Activated CD4-positive, alpha-beta memory T cell treated with anti-CD3 and anti-CD28 coated beads, Interleukin-2, amount 10 ng/mL, durations not matched to agents 7 days and 5 days (primary cell): ENCODE measurements around the gene BCL2L13. TPM values are rescaled to one million over a fixed set of nuclear protein-coding genes. Genes with fewer than 3 reads are reported as not detected.
A peak's percentile ranks its signal among the peaks of the same experiment; 100 is the strongest.
"Not testable (repeated sequence)": the region's sequence is repeated elsewhere in the genome, so short reads cannot be mapped to it uniquely, and the experiment has no call there.

Experiments
- CTCF ChIA-PET: fragments of 350-600 bp; sonication (Branson Sonifier 250); formaldehyde crosslinking; loops from one replicate; lab custom pipeline; 2021; ENCODE audit warnings: antibody characterized with exemption, inconsistent platforms; lab: Charles Lee
- POLR2A ChIA-PET: fragments of 350-600 bp; sonication (Branson Sonifier 250); formaldehyde crosslinking; loops from one replicate; lab custom pipeline; 2021; ENCODE audit warnings: antibody characterized with exemption; lab: Charles Lee
- DNase-seq: peaks from one replicate; pipeline ENCODE4 v3.0.0-alpha.2; 2020
- H3K27ac Mint-ChIP-seq: one replicate; pipeline ENCODE4 v1.8.0; 2021; ENCODE audit warnings: mild to moderate bottlenecking, mixed read lengths
- H3K27me3 Mint-ChIP-seq: one replicate; pipeline ENCODE4 v1.8.0; 2021; ENCODE audit warnings: mixed read lengths
- H3K36me3 Mint-ChIP-seq: one replicate; pipeline ENCODE4 v1.8.0; 2021; ENCODE audit warnings: low read depth, mixed read lengths
- H3K4me1 Mint-ChIP-seq: one replicate; pipeline ENCODE4 v1.8.0; 2021; ENCODE audit warnings: mixed read lengths
- H3K4me3 Mint-ChIP-seq: one replicate; pipeline ENCODE4 v1.8.0; 2021; ENCODE audit warnings: mild to moderate bottlenecking, mixed read lengths
- H3K9me3 Mint-ChIP-seq: one replicate; pipeline ENCODE4 v1.8.0; 2021; ENCODE audit warnings: mixed read lengths
- total RNA-seq, 2 experiments: library from RNA; stranded (reverse); gene quantifications; one replicate each; pipeline ENCODE4 v1.2.3, GENCODE V29; 2021

The BCL2L13 gene
- total RNA-seq, 2 experiments from 2014 or later = 29.4 to 30.4 TPM

DNA sequence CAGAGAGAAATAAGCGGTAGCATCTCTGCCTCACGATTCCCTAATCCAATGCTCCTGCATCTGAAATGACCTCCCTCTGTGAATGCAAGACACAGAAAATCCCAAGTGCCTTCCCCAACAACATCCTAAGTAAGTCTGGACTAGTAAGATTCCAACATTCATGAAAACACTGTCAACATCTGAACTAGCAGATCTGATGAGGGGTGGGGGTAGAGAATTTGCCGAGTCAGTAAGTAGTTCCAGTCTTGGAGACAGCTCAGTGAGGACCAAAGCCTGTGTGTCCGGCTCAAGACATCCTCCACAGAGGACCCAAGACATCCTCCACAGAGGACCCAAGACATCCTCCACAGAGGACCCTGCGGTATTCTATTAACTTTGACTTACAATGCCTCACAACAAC lies 126.3 kb downstream of the BCL2L13 start:
- not testable (repeated sequence) for H3K36me3 Mint-ChIP-seq, DNase-seq, H3K4me3 Mint-ChIP-seq, H3K27ac Mint-ChIP-seq, H3K9me3 Mint-ChIP-seq
- POLR2A ChIA-PET = interaction anchor here (1.2 kb wide), 1 partner anchor 9 kb away, joined by 4 read pairs; no protein-coding TSS in a partner anchor
- CTCF ChIA-PET = interaction anchor here (2.0 to 6.8 kb wide), 2 partner anchors 21 to 311 kb away, joined by 7 to 32 read pairs; no protein-coding TSS in a partner anchor
- H3K4me1 Mint-ChIP-seq = peaks cover 15% of the 10 kb centered on the region
- peaks cover 33% of the 10 kb centered on the region for H3K27me3 Mint-ChIP-seq

- Mint-ChIP-seq H3K27me3 (peaks cover 41% of the 10 kb centered on the region), H3K9me3 (no peaks in the 10 kb centered on the region), H3K27ac (peak overlapping the region; percentile 7), H3K4me1 (peaks cover 19% of the 10 kb centered on the region), H3K4me3 (peak overlapping the region; percentile 8), H3K36me3 (no peaks in the 10 kb centered on the region)
- peak; percentile 74 for DNase-seq
- ChIA-PET POLR2A (interaction anchor here (1.2 to 2.4 kb wide), 5 partner anchors 10 to 311 kb away, joined by 3 to 7 read pairs (median 6); partner anchors contain the start of genes BCL2L13 and PEX26), CTCF (interaction anchor here (1.0 to 6.8 kb wide), 4 partner anchors 15 to 26 kb away, joined by 3 to 32 read pairs (median 4); no protein-coding TSS in a partner anchor)
Observed at GRCh38 chr22:17767233-17768065, 128.9 kb downstream of the BCL2L13 start.

GRCh38 chr22:17769013-17769715 lies 130.6 kb downstream of the BCL2L13 start:
- peaks cover 31% of the 10 kb centered on the region for H3K4me1 Mint-ChIP-seq
- POLR2A ChIA-PET = interaction anchor here (1.1 to 2.4 kb wide), 2 partner anchors 8 to 10 kb away, joined by 3 to 7 read pairs; no protein-coding TSS in a partner anchor
- no peaks in the 10 kb centered on the region for H3K36me3 Mint-ChIP-seq
- no peak overlapping the region for H3K4me3 Mint-ChIP-seq
- H3K27me3 Mint-ChIP-seq = peaks cover 50% of the 10 kb centered on the region
- no peak for DNase-seq
- CTCF ChIA-PET = interaction anchor here (1.4 to 6.8 kb wide), 2 partner anchors 17 to 27 kb away, joined by 4 to 32 read pairs; no protein-coding TSS in a partner anchor
- H3K9me3 Mint-ChIP-seq = no peaks in the 10 kb centered on the region
- H3K27ac Mint-ChIP-seq = no peak overlapping the region

DNA sequence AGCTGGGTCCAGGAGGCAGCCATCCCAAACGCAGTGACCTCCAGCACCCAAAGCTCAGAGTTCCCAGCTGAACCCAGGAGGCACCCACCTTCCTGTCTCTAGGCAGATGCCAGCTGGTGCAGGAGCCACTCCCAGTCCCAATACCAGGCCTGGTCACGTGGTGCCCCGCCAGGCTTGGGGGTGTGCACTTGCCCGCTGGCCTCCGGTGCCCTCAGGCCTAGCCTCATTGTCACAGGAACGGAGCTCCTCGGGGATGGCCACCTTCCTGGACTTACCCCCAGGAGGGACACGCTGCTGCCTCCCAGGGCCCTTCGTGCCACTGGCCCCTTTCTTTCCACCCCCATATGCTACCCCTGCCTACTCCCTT lies 131.1 kb downstream of the BCL2L13 start:
- peaks cover 44% of the 10 kb centered on the region for H3K27me3 Mint-ChIP-seq
- H3K4me1 Mint-ChIP-seq = peaks cover 29% of the 10 kb centered on the region
- ChIA-PET CTCF (interaction anchor here (1.4 to 6.8 kb wide), 2 partner anchors 16 to 28 kb away, joined by 4 to 32 read pairs; no protein-coding TSS in a partner anchor), POLR2A (interaction anchor here (0.9 to 1.1 kb wide), 2 partner anchors 10 to 15 kb away, joined by 3 read pairs; no protein-coding TSS in a partner anchor)
- no peaks in the 10 kb centered on the region for H3K36me3 Mint-ChIP-seq
- DNase-seq = no peak
- H3K9me3 Mint-ChIP-seq = no peaks in the 10 kb centered on the region
- no peak overlapping the region for H3K27ac Mint-ChIP-seq
- H3K4me3 Mint-ChIP-seq = no peak overlapping the region

- Mint-ChIP-seq H3K36me3 (no peaks in the 10 kb centered on the region), H3K27me3 (peaks cover 42% of the 10 kb centered on the region), H3K4me1 (peaks cover 34% of the 10 kb centered on the region), H3K9me3 (no peaks in the 10 kb centered on the region), H3K27ac (no peak overlapping the region), H3K4me3 (no peak overlapping the region)
- ChIA-PET CTCF (interaction anchor here (1.4 to 6.8 kb wide), 2 partner anchors 15 to 29 kb away, joined by 4 to 32 read pairs; no protein-coding TSS in a partner anchor), POLR2A (interaction anchor here (0.9 to 1.1 kb wide), 2 partner anchors 9 to 14 kb away, joined by 3 read pairs; no protein-coding TSS in a partner anchor)
- DNase-seq = no peak
Observed at GRCh38 chr22:17770180-17771077, 131.9 kb downstream of the BCL2L13 start.

GRCh38 chr22:17772249-17772957 lies 133.8 kb downstream of the BCL2L13 start:
- CTCF ChIA-PET = interaction anchor here (0.9 to 4.6 kb wide), 3 partner anchors 13 to 304 kb away, joined by 3 to 29 read pairs (median 8); no protein-coding TSS in a partner anchor

DNA sequence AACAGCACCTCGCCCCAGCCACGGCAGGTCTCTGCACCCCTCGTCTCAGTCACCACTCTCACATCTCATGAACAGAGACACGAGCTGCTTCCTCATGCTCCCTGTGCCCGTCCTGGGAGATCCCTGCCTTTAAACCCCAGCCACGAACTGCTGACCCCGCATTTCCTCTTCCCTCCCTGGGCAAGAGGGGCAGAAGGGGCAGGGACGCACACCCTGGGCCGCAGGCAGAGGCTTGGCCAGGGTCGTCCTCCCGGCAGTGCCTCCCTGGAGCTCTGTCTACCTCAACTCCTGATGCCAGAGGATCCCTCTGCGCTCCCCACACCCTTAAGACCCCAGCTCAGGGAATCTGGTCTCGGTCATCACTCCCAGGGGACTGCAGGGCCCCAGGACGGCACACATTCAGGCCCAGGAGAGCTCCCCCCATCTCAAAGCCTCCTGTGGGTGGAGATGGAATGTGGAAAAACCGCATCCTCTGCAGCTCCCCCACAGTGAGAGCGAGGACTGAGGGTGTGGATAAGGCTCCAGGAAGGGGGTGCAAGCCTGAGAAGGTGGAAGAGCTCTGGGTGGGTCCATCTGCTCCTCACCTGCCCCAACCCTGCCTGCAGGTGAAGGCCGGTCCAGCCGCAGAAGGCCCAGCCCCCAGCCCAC lies 134.5 kb downstream of the BCL2L13 start:
- H3K27me3 Mint-ChIP-seq = peaks cover 33% of the 10 kb centered on the region
- H3K27ac Mint-ChIP-seq = no peak overlapping the region
- peak overlapping the region; percentile 79 for H3K4me3 Mint-ChIP-seq
- H3K36me3 Mint-ChIP-seq = peaks cover 4% of the 10 kb centered on the region
- H3K9me3 Mint-ChIP-seq = no peaks in the 10 kb centered on the region
- ChIA-PET CTCF (interaction anchor here (0.9 to 4.6 kb wide), 5 partner anchors 12 to 303 kb away, joined by 3 to 29 read pairs (median 4); no protein-coding TSS in a partner anchor), POLR2A (interaction anchor here (1.0 to 2.3 kb wide), 6 partner anchors 8 to 376 kb away, joined by 3 to 13 read pairs (median 4); partner anchors contain the start of genes BCL2L13, PEX26 and USP18)
- DNase-seq = no peak
- peaks cover 50% of the 10 kb centered on the region for H3K4me1 Mint-ChIP-seq

More at GRCh38 chr22:17772249-17772957, 133.8 kb downstream of the BCL2L13 start:
- Mint-ChIP-seq H3K27ac (no peak overlapping the region), H3K27me3 (peaks cover 39% of the 10 kb centered on the region), H3K9me3 (no peaks in the 10 kb centered on the region), H3K36me3 (no peaks in the 10 kb centered on the region), H3K4me3 (peak overlapping the region; percentile 79), H3K4me1 (peaks cover 51% of the 10 kb centered on the region)
- POLR2A ChIA-PET = interaction anchor here (1.0 to 2.3 kb wide), 3 partner anchors 13 to 305 kb away, joined by 3 to 13 read pairs (median 5); partner anchors contain the start of genes BCL2L13 and PEX26
- DNase-seq = no peak

DNA sequence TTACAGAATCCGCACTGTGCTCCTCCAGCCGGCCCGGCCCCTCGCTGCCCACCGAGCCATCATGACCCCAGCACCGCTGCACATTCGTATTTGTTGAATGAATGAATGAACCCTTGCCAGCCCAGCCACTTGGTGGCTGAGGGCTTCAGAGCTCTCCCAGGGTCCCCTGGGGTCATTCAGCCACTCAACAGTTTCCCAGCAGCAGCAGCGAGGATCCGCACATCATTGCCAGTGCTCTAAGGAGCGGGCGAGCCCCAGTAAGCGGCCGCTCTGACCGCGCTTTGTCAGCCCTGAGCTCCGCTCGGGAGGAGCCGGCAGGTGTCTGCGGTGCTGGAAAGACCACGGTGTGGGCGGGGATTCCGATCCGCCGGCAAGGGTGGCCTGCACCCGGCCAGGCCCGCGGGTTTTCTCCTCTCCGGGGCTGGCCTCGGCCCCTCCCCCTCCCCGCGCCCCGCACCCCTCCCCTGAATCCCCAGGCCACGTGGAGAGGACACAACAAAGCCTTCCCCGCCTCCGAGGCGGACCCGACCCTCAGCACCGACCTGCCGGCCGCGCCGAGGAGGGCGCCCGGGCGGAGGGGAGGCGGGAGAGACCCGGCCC lies 135.1 kb downstream of the BCL2L13 start:
- H3K27me3 Mint-ChIP-seq = peaks cover 33% of the 10 kb centered on the region
- H3K9me3 Mint-ChIP-seq = no peaks in the 10 kb centered on the region
- CTCF ChIA-PET = interaction anchor here (0.5 to 4.6 kb wide), 5 partner anchors 12 to 699 kb away, joined by 3 to 29 read pairs (median 4); no protein-coding TSS in a partner anchor
- POLR2A ChIA-PET = interaction anchor here (1.0 to 2.3 kb wide), 5 partner anchors 8 to 376 kb away, joined by 3 to 13 read pairs (median 4); partner anchors contain the start of genes BCL2L13, PEX26 and USP18
- peaks cover 52% of the 10 kb centered on the region for H3K4me1 Mint-ChIP-seq
- H3K36me3 Mint-ChIP-seq = peaks cover 5% of the 10 kb centered on the region
- DNase-seq = peak; percentile 75
- H3K4me3 Mint-ChIP-seq = peak overlapping the region; percentile 79
- no peak overlapping the region for H3K27ac Mint-ChIP-seq

- CTCF ChIA-PET = interaction anchor here (0.5 to 4.6 kb wide), 5 partner anchors 11 to 699 kb away, joined by 3 to 29 read pairs (median 4); no protein-coding TSS in a partner anchor
Observed at GRCh38 chr22:17774206-17774925, 135.8 kb downstream of the BCL2L13 start, which contains the start of gene BID. Gene BID, minus strand, starts transcription at chr22:17774469. Its CDS starts 24,353 bp downstream, at chr22:17750116.

More at GRCh38 chr22:17774206-17774925, 135.8 kb downstream of the BCL2L13 start, which contains the start of gene BID:
- no peak within 1 kb of the TSS for H3K27ac Mint-ChIP-seq
- peaks cover 10% of the 10 kb centered on the region for H3K36me3 Mint-ChIP-seq
- peak; percentile 58 for DNase-seq
- H3K4me1 Mint-ChIP-seq = peaks cover 58% of the 10 kb centered on the region
- peak within 1 kb of the TSS; percentile 79 for H3K4me3 Mint-ChIP-seq
- POLR2A ChIA-PET = interaction anchor here (1.0 to 2.3 kb wide), 4 partner anchors 9 to 375 kb away, joined by 4 to 13 read pairs (median 5); partner anchors contain the start of genes BCL2L13, PEX26 and USP18
- no peaks in the 10 kb centered on the region for H3K9me3 Mint-ChIP-seq
- H3K27me3 Mint-ChIP-seq = peaks cover 33% of the 10 kb centered on the region
